ENCODE data around the gene BANK1.

The BANK1 gene

GRCh38 chr4:102036619-102037376, 246.3 kb downstream of the BANK1 start:
- Histone ChIP-seq H3K36me3 (ENCODE audit: control insufficient read depth, insufficient read depth, low read length, severe bottlenecking) (no peaks in the 10 kb centered on the region), H3K4me3 (ENCODE audit: low read length) (no peak overlapping the region), H3K9ac (ENCODE audit: low read length) (no peak overlapping the region), H3K27me3 (replicated peaks; ENCODE audit: control insufficient read depth, insufficient read depth, low read length) (no peaks in the 10 kb centered on the region), H3K9me3 (ENCODE audit: control insufficient read depth, low read length) (no peaks in the 10 kb centered on the region), H3K4me1 (ENCODE audit: control insufficient read depth, insufficient read depth, low read length) (peaks cover 7% of the 10 kb centered on the region)
- peak; percentile 70 for DNase-seq (ENCODE audit: low read depth)

GRCh38 chr4:102037566-102037965, 247.0 kb downstream of the BANK1 start:
- Histone ChIP-seq H3K4me3 (ENCODE audit: low read length) (no peak overlapping the region), H3K4me1 (ENCODE audit: control insufficient read depth, insufficient read depth, low read length) (peaks cover 7% of the 10 kb centered on the region), H3K9me3 (ENCODE audit: control insufficient read depth, low read length) (no peaks in the 10 kb centered on the region), H3K36me3 (ENCODE audit: control insufficient read depth, insufficient read depth, low read length, severe bottlenecking) (no peaks in the 10 kb centered on the region), H3K27me3 (replicated peaks; ENCODE audit: control insufficient read depth, insufficient read depth, low read length) (no peaks in the 10 kb centered on the region), H3K9ac (ENCODE audit: low read length) (no peak overlapping the region)
- DNase-seq (ENCODE audit: low read depth): peak; percentile 4

- Histone ChIP-seq H3K36me3 (ENCODE audit: control insufficient read depth, insufficient read depth, low read length, severe bottlenecking) (peaks cover 5% of the 10 kb centered on the region), H3K4me1 (ENCODE audit: control insufficient read depth, insufficient read depth, low read length) (no peaks in the 10 kb centered on the region), H3K27me3 (replicated peaks; ENCODE audit: control insufficient read depth, insufficient read depth, low read length) (no peaks in the 10 kb centered on the region), H3K9ac (ENCODE audit: low read length) (no peak overlapping the region), H3K4me3 (ENCODE audit: low read length) (no peak overlapping the region), H3K9me3 (ENCODE audit: control insufficient read depth, low read length) (no peaks in the 10 kb centered on the region)
- DNase-seq (ENCODE audit: low read depth): no peak
Measured at GRCh38 chr4:102042871-102043802, 252.6 kb downstream of the BANK1 start.

- Histone ChIP-seq H3K4me1 (ENCODE audit: control insufficient read depth, insufficient read depth, low read length) (no peaks in the 10 kb centered on the region), H3K4me3 (ENCODE audit: low read length) (no peak overlapping the region), H3K9ac (ENCODE audit: low read length) (no peak overlapping the region), H3K27me3 (replicated peaks; ENCODE audit: control insufficient read depth, insufficient read depth, low read length) (no peaks in the 10 kb centered on the region), H3K36me3 (ENCODE audit: control insufficient read depth, insufficient read depth, low read length, severe bottlenecking) (peaks cover 5% of the 10 kb centered on the region), H3K9me3 (ENCODE audit: control insufficient read depth, low read length) (no peaks in the 10 kb centered on the region)
- DNase-seq (ENCODE audit: low read depth): no peak
Measured at GRCh38 chr4:102047616-102048015, 257.1 kb downstream of the BANK1 start.

DNA sequence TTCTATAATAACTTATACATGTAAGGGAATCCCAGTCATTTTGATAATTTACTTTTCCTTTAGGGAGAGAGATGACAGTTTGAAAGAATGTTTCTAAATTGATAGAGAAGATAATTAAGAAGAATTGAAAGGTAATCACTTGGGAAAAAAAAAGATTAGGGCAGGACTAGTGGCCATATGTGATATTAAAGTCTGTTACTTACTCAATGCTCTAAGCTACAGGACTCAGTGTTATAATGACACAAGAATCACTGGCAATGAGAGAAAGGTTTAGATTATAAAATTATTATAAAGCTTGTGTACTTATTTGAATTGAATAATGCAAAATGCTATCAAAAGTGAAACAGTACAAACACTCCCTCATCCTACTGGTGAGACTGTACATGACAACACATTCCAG, 265.3 kb downstream of the BANK1 start:
- Histone ChIP-seq H3K9ac (ENCODE audit: low read length) (no peak overlapping the region), H3K36me3 (ENCODE audit: control insufficient read depth, insufficient read depth, low read length, severe bottlenecking) (no peaks in the 10 kb centered on the region), H3K9me3 (ENCODE audit: control insufficient read depth, low read length) (no peaks in the 10 kb centered on the region)

GRCh38 chr4:102057122-102057521, 266.6 kb downstream of the BANK1 start:
- Histone ChIP-seq H3K4me1 (ENCODE audit: control insufficient read depth, insufficient read depth, low read length) (no peaks in the 10 kb centered on the region), H3K4me3 (ENCODE audit: low read length) (no peak overlapping the region), H3K9ac (ENCODE audit: low read length) (no peak overlapping the region), H3K9me3 (ENCODE audit: control insufficient read depth, low read length) (no peaks in the 10 kb centered on the region), H3K27me3 (replicated peaks; ENCODE audit: control insufficient read depth, insufficient read depth, low read length) (no peaks in the 10 kb centered on the region), H3K36me3 (ENCODE audit: control insufficient read depth, insufficient read depth, low read length, severe bottlenecking) (peaks cover 4% of the 10 kb centered on the region)
- no peak for DNase-seq (ENCODE audit: low read depth)

More for the DNA sequence above, 265.3 kb downstream of the BANK1 start:
- no peaks in the 10 kb centered on the region for H3K4me1 ChIP-seq (ENCODE audit: control insufficient read depth, insufficient read depth, low read length)
- H3K27me3 ChIP-seq (replicated peaks; ENCODE audit: control insufficient read depth, insufficient read depth, low read length): no peaks in the 10 kb centered on the region
- H3K4me3 ChIP-seq (ENCODE audit: low read length): no peak overlapping the region
- no peak for DNase-seq (ENCODE audit: low read depth)

GRCh38 chr4:102061133-102061532, 270.6 kb downstream of the BANK1 start:
- H3K27me3 ChIP-seq (replicated peaks; ENCODE audit: control insufficient read depth, insufficient read depth, low read length): no peaks in the 10 kb centered on the region
- DNase-seq (ENCODE audit: low read depth): no peak
- no peaks in the 10 kb centered on the region for H3K9me3 ChIP-seq (ENCODE audit: control insufficient read depth, low read length)
- peaks cover 13% of the 10 kb centered on the region for H3K36me3 ChIP-seq (ENCODE audit: control insufficient read depth, insufficient read depth, low read length, severe bottlenecking)
- no peak overlapping the region for H3K9ac ChIP-seq (ENCODE audit: low read length)
- H3K4me3 ChIP-seq (ENCODE audit: low read length): no peak overlapping the region
- H3K4me1 ChIP-seq (ENCODE audit: control insufficient read depth, insufficient read depth, low read length): no peaks in the 10 kb centered on the region

DNA sequence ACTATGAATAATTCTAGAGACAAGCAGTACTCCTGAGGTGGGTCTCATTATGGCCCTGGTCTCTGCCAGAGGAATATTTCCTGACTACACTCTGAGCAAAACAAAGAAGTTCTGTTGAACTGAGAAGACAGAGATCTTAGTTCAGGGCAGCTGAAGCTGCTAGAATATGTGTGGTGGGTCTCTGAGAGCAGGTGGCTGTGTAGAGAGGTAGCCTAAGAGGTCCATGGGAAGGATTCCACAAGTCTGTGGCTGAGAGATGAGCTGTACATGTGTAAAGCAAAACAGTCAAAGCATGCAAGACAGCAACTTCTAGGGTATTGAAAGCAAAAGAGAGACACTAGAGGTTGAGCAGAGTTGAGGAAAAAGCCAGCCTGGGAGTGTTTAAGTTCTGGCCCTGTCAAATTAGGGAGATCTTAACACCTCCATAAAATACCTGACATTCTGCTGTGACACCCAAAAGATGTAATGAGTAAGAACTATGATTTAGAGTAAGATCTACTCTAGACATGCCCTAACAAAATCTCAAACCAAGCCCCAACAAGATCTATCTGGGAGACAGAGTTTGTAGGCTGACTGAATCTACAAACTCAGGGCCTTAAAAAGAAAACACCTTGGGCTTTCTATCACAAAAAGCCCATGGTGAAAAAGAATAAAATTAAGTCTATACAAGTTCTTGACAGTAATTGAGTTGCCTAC, 274.4 kb downstream of the BANK1 start:
- Histone ChIP-seq H3K36me3 (ENCODE audit: control insufficient read depth, insufficient read depth, low read length, severe bottlenecking) (peaks cover 21% of the 10 kb centered on the region), H3K27me3 (replicated peaks; ENCODE audit: control insufficient read depth, insufficient read depth, low read length) (no peaks in the 10 kb centered on the region), H3K9me3 (ENCODE audit: control insufficient read depth, low read length) (no peaks in the 10 kb centered on the region), H3K9ac (ENCODE audit: low read length) (no peak overlapping the region), H3K4me3 (ENCODE audit: low read length) (no peak overlapping the region), H3K4me1 (ENCODE audit: control insufficient read depth, insufficient read depth, low read length) (no peaks in the 10 kb centered on the region)
- DNase-seq (ENCODE audit: low read depth): no peak

DNA sequence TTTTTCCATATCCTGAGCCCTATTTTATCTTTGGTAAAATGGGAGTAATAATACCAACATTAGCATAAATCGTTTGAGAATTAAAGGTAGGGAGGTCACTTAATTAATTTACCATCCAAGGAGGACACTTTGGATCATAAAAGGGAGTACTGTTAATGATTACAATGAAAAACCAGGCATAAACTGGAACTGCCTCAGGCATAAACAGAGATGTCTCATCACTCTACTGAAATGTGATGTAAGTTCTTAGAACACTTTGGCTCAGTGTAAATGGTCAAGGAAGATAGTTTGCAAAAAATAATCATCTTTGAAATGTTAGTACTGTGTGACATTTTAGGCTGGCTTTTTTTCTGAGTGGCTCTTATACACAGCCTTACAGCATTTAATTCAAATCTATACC, 286.1 kb downstream of the BANK1 start:
- Histone ChIP-seq H3K9ac (ENCODE audit: low read length) (no peak overlapping the region), H3K9me3 (ENCODE audit: control insufficient read depth, low read length) (no peaks in the 10 kb centered on the region), H3K4me3 (ENCODE audit: low read length) (no peak overlapping the region), H3K36me3 (ENCODE audit: control insufficient read depth, insufficient read depth, low read length, severe bottlenecking) (peaks cover 11% of the 10 kb centered on the region), H3K27me3 (replicated peaks; ENCODE audit: control insufficient read depth, insufficient read depth, low read length) (no peaks in the 10 kb centered on the region), H3K4me1 (ENCODE audit: control insufficient read depth, insufficient read depth, low read length) (no peaks in the 10 kb centered on the region)
- peak; percentile 40 for DNase-seq (ENCODE audit: low read depth)

DNA sequence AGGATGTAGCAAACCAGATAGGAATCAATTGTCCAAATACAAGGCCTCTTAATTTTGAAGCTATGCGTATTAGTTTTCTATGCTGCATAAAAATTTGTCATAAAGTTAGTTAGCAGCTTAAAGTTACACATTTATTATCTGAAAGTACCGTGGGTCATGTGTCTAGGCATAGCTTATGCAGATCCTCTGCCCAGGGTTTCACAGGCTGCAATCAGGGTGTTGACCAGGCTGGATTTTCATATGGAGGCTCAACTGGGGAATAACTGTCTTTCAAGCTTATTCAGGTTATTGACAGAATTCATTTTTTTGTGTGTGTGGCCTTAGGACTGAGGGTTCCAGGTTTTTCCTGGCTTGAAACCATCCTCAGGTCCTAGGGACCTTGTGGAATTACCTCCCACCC, 289.7 kb downstream of the BANK1 start:
- H3K4me3 ChIP-seq (ENCODE audit: low read length): no peak overlapping the region
- no peak for DNase-seq (ENCODE audit: low read depth)
- H3K9me3 ChIP-seq (ENCODE audit: control insufficient read depth, low read length): no peaks in the 10 kb centered on the region
- H3K36me3 ChIP-seq (ENCODE audit: control insufficient read depth, insufficient read depth, low read length, severe bottlenecking): peaks cover 3% of the 10 kb centered on the region
- H3K27me3 ChIP-seq (replicated peaks; ENCODE audit: control insufficient read depth, insufficient read depth, low read length): no peaks in the 10 kb centered on the region
- H3K4me1 ChIP-seq (ENCODE audit: control insufficient read depth, insufficient read depth, low read length): no peaks in the 10 kb centered on the region
- H3K9ac ChIP-seq (ENCODE audit: low read length): no peak overlapping the region

Data from adipocyte (in vitro differentiated cells).